ENCODE data around the gene IDS. TPM values are rescaled to one million over a fixed set of nuclear protein-coding genes. Genes with fewer than 3 reads are reported as not detected.
A peak's percentile ranks its signal among the peaks of the same experiment; 100 is the strongest.
"Not testable (repeated sequence)": the region's sequence is repeated elsewhere in the genome, so short reads cannot be mapped to it uniquely, and the experiment has no call there.

IDS gene
- total RNA-seq, 1 donor from 2014 or later, result 54.0 TPM

- DNase-seq (ENCODE audit: low read depth), result no peak
- TF ChIP-seq CTCF (conservative IDR thresholded peaks at IDR 0.05; ENCODE audit: low read depth, low read length), result peak; percentile 27
- no peak overlapping the region for H3K4me3 ChIP-seq (ENCODE audit: low read depth, low read length)
Observed at GRCh38 chrX:149510386-149510785, 5.3 kb upstream of the IDS start.

DNA sequence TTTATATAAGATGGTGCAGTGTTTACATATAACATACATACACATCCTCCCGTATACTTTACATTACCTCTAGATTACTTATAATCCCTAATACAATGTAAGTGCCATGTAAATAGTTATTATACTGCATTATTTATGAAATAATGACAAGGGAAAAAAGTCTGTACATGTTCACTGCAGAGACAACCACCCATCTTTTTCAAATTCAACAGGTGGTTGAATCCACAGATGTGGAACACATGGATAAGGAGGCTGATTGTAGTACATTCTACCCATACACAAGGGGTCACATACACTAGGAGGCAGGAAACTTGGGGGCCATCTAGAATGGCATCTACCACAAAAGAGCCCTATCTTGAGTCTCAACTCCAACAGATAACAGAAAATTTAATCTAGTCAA lies 3.4 kb upstream of the IDS start:
- no peak for DNase-seq (ENCODE audit: low read depth)
- H3K4me3 ChIP-seq (ENCODE audit: low read depth, low read length), result no peak overlapping the region
- no peak for TF ChIP-seq CTCF (conservative IDR thresholded peaks at IDR 0.05; ENCODE audit: low read depth, low read length)

- no peak for TF ChIP-seq CTCF (conservative IDR thresholded peaks at IDR 0.05; ENCODE audit: low read depth, low read length)
- DNase-seq (ENCODE audit: low read depth), result no peak
- H3K4me3 ChIP-seq (ENCODE audit: low read depth, low read length), result no peak overlapping the region
Observed at GRCh38 chrX:149506349-149506748, 1.2 kb upstream of the IDS start.

- H3K4me3 ChIP-seq (ENCODE audit: low read depth, low read length), result no peak overlapping the region
- no peak for TF ChIP-seq CTCF (conservative IDR thresholded peaks at IDR 0.05; ENCODE audit: low read depth, low read length)
- no peak for DNase-seq (ENCODE audit: low read depth)
Observed at GRCh38 chrX:149505671-149506070, 565 bp upstream of the IDS start.

DNA sequence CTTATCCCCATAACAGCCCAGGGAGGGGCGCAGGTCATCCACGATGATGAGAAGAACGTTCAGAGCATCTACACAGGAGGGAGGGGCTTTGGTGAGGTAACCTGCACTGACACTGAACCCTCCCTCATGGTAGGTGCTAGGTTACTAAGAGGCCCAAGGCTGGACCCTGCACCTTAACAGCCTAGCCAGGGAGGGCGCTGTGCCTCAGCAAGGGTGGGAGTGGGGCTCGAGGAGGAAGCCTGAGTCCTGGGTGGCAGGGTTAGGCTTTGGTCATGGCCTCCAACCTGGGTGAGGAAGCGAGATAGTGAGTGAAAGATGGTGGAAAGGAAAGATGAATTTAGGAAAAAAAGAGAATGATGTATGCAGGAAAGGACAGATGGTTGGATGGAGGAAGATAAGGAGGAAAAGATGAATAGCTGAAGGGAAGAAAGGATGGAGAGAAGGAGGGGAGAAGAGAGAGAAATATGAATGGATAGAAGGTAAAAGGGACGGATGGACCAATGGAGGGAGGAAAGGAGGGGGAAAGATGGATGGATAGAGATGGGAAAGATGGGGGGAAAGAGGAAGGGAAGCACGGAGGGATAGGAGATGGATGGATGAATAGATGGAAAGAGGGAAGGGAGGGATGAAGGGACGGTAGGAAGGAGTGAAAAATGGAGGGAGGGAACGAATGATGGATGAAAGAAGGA lies 736 bp downstream of the IDS start:
- peak overlapping the region; percentile 68 for H3K4me3 ChIP-seq (ENCODE audit: low read depth, low read length)
- TF ChIP-seq CTCF (conservative IDR thresholded peaks at IDR 0.05; ENCODE audit: low read depth, low read length), result peak; percentile 46
- DNase-seq (ENCODE audit: low read depth), result no peak

DNA sequence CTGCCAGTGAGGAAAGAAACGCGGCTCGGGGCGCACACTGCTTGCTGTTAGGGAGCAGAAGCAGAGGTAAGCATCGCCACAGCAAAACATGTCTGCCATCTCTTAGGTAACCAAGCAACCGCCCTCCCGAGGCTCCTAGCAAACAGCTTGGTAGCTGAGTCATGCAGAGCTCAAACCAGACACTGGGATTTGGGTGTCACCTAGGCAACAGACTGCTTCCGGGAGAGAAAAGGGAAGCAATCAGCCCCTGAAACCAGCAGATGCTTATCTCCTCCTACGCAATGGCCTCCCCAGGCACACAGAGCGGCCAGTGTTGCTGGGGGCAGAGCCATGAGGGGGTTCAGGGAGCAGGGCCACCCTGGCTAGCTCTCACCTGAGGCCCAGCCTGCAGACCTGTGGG lies 1.7 kb downstream of the IDS start:
- not testable (repeated sequence) for H3K4me3 ChIP-seq (ENCODE audit: low read depth, low read length); DNase-seq (ENCODE audit: low read depth)

DNA sequence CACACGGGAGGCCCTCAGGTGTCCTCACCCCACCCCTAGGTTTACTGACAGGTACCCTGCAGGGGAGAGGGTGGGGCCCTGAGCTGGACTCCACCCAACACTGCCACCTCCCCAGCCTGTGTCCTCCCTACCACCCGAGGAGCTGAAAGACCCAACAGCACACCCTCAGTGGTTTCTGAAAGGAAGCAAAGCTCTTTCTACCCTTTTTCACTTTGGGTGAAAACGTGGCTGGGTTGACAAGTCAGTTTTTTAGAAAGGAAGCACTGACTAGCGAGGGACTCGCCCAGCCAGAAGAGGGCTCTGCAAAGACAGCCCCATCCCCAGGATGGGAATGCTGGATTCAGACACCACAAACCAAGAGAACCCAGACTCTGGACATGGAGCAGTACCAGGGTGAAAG lies 2.2 kb downstream of the IDS start:
- not testable (repeated sequence) for H3K4me3 ChIP-seq (ENCODE audit: low read depth, low read length)

DNA sequence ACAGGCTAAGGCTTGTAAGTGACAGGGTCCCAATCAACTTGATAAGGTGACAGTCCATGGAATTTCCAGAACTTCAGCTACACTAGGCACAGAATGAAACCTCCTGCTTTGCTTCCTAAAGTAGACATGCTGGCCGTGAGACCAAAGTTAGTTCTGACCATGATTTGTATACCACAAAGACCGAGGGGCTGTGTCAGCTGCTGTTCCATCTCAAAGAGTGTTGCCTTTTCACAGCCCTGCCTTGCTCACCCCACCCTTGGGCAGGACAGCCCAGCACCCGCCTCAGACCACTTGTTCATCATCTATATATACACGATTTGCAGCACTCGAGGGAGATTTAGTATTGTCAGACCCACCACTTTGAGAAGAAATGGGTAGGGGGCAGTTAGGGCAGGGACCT lies 5.3 kb downstream of the IDS start:
- H3K4me3 ChIP-seq (ENCODE audit: low read depth, low read length), result no peak overlapping the region
- no peak for DNase-seq (ENCODE audit: low read depth)
- TF ChIP-seq CTCF (conservative IDR thresholded peaks at IDR 0.05; ENCODE audit: low read depth, low read length), result no peak

More for the DNA sequence above, 2.2 kb downstream of the IDS start:
- DNase-seq (ENCODE audit: low read depth), result not testable (repeated sequence)
